HEK293T (cell line): ENCODE results near the gene BTBD7.

Experiments used
- ARNT ChIP-seq: fragments of 450-650 bp; IDR thresholded peaks from 2 replicates; pipeline ENCODE4 v1.6.1; 2017; ENCODE audit warnings: mild to moderate bottlenecking
- BHLHE40 ChIP-seq: fragments of 450-650 bp; IDR thresholded peaks from 2 replicates; pipeline ENCODE4 v1.6.1; 2016; ENCODE audit warnings: mild to moderate bottlenecking, moderate library complexity, borderline replicate concordance
- CTBP1 ChIP-seq: fragments of 450-650 bp; IDR thresholded peaks from 2 replicates; pipeline ENCODE4 v1.6.1; 2016; ENCODE audit warnings: borderline replicate concordance
- ELF4 ChIP-seq: fragments of 450-650 bp; IDR thresholded peaks from 2 replicates; pipeline ENCODE4 v1.6.1; 2017; ENCODE audit warnings: antibody characterized with exemption
- FOXA1 ChIP-seq: fragments of 450-650 bp; IDR thresholded peaks from 2 replicates; pipeline ENCODE4 v1.6.1; 2016; ENCODE audit warnings: mild to moderate bottlenecking
- FOXK2 ChIP-seq: fragments of 450-650 bp; IDR thresholded peaks from 2 replicates; pipeline ENCODE4 v1.6.1; 2016; ENCODE audit warnings: mild to moderate bottlenecking
- FOXM1 ChIP-seq: fragments of 450-650 bp; IDR thresholded peaks from 2 replicates; pipeline ENCODE4 v1.6.1; 2017; ENCODE audit warnings: mild to moderate bottlenecking, borderline replicate concordance
- HDGF ChIP-seq: fragments of 450-650 bp; IDR thresholded peaks from 2 replicates; pipeline ENCODE4 v1.6.1; 2017; ENCODE audit warnings: antibody characterized with exemption, borderline replicate concordance
- LEF1 ChIP-seq: fragments of 450-650 bp; IDR thresholded peaks from 2 replicates; pipeline ENCODE4 v1.6.1; 2017; ENCODE audit warnings: mild to moderate bottlenecking, borderline replicate concordance
- PKNOX1 ChIP-seq: fragments of 450-650 bp; IDR thresholded peaks from 2 replicates; pipeline ENCODE4 v1.6.1; 2016
- SP1 ChIP-seq: fragments of 450-650 bp; IDR thresholded peaks from 2 replicates; pipeline ENCODE4 v1.6.1; 2017
- SUZ12 ChIP-seq: fragments of 450-650 bp; IDR thresholded peaks from 2 replicates; pipeline ENCODE4 v1.6.1; 2016; ENCODE audit warnings: mild to moderate bottlenecking
- TARDBP ChIP-seq: fragments of 450-650 bp; IDR thresholded peaks from 2 replicates; pipeline ENCODE4 v1.6.1; 2016

- TF ChIP-seq HDGF (no peak), TARDBP (no peak), FOXM1 (no peak), PKNOX1 (no peak), CTBP1 (no peak), ELF4 (no peak), SP1 (no peak), SUZ12 (no peak), FOXA1 (no peak), FOXK2 (no peak), BHLHE40 (no peak), LEF1 (no peak), ARNT (no peak)
These were observed 64.4 kb downstream of the BTBD7 start for GRCh38 chr14:93268406-93268805.
